Neural progenitor cell (in vitro differentiated cells): ENCODE results near the gene ETV6.

Experiments
- EZH2 ChIP-seq: fragments of 200-600 bp; sonication (generic); IDR thresholded peaks from 2 replicates; pipeline ENCODE4 v1.6.1; 2017; ENCODE audit warnings: antibody characterized with exemption, mild to moderate bottlenecking, moderate library complexity
- TF ChIP-seq, protein P1 (sequence below): fragments of 200-600 bp; sonication (generic); IDR thresholded peaks from 2 replicates; pipeline ENCODE4 v1.5.1; 2017; ENCODE audit warnings: antibody characterized with exemption, mild to moderate bottlenecking

DNA sequence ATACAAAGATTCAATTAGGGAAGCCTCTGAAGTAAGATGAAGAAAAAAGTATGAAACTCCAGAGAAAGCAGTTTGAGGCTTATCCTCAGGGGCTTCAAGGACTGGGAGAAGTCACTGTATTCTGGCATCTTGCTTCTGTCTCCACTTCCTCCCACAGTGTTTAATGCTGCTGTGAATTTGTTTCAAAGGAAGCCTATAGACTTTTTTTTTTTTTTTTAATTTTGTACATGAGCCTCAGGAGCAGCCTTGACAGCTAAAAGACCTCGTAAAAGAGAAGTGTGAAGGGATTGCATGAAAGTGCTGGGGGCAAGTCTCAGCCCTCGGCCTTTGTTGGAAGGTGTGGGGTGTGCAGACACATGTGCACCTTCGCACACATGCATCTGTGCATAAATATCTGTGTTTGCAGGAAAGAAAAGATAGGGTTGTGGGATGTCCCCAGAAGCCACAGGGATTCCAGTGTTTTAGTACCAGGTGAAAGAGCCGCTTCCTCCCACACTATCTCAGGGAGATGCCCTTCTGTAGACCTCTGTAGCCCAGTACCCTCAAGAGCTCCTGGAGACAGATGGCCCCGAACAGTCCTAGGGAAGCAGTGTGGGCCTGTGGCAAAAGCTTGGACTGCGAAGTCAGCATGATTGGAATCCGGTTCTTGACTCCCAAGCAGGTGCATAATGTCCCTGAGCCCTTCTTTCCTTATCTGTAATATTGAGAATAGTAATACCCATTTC lies 227.8 kb downstream of the ETV6 start:
- TF ChIP-seq, protein P1, sequence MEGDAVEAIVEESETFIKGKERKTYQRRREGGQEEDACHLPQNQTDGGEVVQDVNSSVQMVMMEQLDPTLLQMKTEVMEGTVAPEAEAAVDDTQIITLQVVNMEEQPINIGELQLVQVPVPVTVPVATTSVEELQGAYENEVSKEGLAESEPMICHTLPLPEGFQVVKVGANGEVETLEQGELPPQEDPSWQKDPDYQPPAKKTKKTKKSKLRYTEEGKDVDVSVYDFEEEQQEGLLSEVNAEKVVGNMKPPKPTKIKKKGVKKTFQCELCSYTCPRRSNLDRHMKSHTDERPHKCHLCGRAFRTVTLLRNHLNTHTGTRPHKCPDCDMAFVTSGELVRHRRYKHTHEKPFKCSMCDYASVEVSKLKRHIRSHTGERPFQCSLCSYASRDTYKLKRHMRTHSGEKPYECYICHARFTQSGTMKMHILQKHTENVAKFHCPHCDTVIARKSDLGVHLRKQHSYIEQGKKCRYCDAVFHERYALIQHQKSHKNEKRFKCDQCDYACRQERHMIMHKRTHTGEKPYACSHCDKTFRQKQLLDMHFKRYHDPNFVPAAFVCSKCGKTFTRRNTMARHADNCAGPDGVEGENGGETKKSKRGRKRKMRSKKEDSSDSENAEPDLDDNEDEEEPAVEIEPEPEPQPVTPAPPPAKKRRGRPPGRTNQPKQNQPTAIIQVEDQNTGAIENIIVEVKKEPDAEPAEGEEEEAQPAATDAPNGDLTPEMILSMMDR, result no peak
- no peak for TF ChIP-seq EZH2
